ENCODE data around the gene SLC7A7. TPM values are rescaled to one million over a fixed set of nuclear protein-coding genes. Genes with fewer than 3 reads are reported as not detected.
"Not testable (repeated sequence)": the region's sequence is repeated elsewhere in the genome, so short reads cannot be mapped to it uniquely, and the experiment has no call there.

The SLC7A7 gene
- total and polyA plus RNA-seq, 4 donors, result 28.0 to 113 (median 48.2) TPM

DNA sequence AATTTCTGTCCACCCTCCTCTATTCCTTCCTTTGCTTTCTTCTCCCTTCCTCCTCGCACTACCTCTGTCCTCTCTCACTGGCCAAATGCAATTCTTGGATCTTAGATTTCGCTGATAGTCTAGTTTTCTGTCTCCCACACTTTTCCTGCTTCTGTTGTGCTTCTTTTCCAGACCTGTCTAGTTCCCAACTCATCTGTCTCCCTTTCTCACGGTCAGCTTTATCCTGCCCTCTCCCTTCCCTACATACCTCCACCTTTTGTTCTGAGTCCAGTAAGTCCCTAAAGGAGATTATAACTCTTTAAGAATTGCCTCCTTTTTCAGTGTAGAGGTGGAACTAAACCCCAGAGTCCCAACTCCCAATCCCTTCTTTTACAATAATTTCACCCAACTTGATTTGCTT lies 20.3 kb upstream of the SLC7A7 start:
- Histone ChIP-seq H3K4me3 (no peak overlapping the region), H3K27ac (ENCODE audit: low read depth in 1 of 2, low read length in 1 of 2) (peak overlapping the region in 1 of 2 donors; percentile 76), H3K27me3 (ENCODE audit: control insufficient read depth in 3 of 3, insufficient read depth in 3 of 3, low read length in 2 of 3) (no peaks in the 10 kb centered on the region), H3K9me3 (ENCODE audit: control insufficient read depth in 4 of 4, insufficient read depth in 3 of 4, low read length in 3 of 4) (peaks cover 0 to 2% (median 0%) of the 10 kb centered on the region in 4 donors), H3K9ac (ENCODE audit: insufficient read depth in 1 of 2, low read length in 2 of 2) (peak overlapping the region in 1 of 2 donors; percentile 95), H3K4me1 (ENCODE audit: control insufficient read depth in 5 of 5, insufficient read depth in 5 of 5, low read length in 5 of 5) (peaks cover 3 to 31% (median 17%) of the 10 kb centered on the region in 5 donors), H3K36me3 (ENCODE audit: control insufficient read depth in 4 of 4, insufficient read depth in 4 of 4, low read length in 4 of 4) (peaks cover 4 to 14% (median 10%) of the 10 kb centered on the region in 4 donors)
- ATAC-seq (ENCODE audit: insufficient read depth, low FRiP score), result no peak
- DNase-seq, result no peak
- TF ChIP-seq, protein P1, sequence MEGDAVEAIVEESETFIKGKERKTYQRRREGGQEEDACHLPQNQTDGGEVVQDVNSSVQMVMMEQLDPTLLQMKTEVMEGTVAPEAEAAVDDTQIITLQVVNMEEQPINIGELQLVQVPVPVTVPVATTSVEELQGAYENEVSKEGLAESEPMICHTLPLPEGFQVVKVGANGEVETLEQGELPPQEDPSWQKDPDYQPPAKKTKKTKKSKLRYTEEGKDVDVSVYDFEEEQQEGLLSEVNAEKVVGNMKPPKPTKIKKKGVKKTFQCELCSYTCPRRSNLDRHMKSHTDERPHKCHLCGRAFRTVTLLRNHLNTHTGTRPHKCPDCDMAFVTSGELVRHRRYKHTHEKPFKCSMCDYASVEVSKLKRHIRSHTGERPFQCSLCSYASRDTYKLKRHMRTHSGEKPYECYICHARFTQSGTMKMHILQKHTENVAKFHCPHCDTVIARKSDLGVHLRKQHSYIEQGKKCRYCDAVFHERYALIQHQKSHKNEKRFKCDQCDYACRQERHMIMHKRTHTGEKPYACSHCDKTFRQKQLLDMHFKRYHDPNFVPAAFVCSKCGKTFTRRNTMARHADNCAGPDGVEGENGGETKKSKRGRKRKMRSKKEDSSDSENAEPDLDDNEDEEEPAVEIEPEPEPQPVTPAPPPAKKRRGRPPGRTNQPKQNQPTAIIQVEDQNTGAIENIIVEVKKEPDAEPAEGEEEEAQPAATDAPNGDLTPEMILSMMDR (IDR thresholded peaks at IDR 0.05; ENCODE audit: control extremely low read depth, extremely low read depth), result no peak
- 86 to 92% methylated on average over 3 of the region's 3 CpGs for WGBS, 2 donors

GRCh38 chr14:22830443-22831010 lies 15.3 kb upstream of the SLC7A7 start:
- no peak overlapping the region for H3K27ac ChIP-seq (ENCODE audit: low read depth in 1 of 2, low read length in 1 of 2)
- TF ChIP-seq, protein P1 (IDR thresholded peaks at IDR 0.05; ENCODE audit: control extremely low read depth, extremely low read depth), result no peak
- ATAC-seq (ENCODE audit: insufficient read depth, low FRiP score) (no peak), DNase-seq (no peak)
- H3K9ac ChIP-seq (ENCODE audit: insufficient read depth in 1 of 2, low read length in 2 of 2), result peak overlapping the region in 1 of 2 donors; percentile 90
- H3K4me3 ChIP-seq, result no peak overlapping the region
- H3K36me3 ChIP-seq (ENCODE audit: control insufficient read depth in 4 of 4, insufficient read depth in 4 of 4, low read length in 4 of 4), result peaks cover 4 to 12% (median 7%) of the 10 kb centered on the region in 4 donors
- H3K9me3 ChIP-seq (ENCODE audit: control insufficient read depth in 4 of 4, insufficient read depth in 3 of 4, low read length in 3 of 4), result peaks cover 0 to 2% (median 0%) of the 10 kb centered on the region in 4 donors
- no peaks in the 10 kb centered on the region for H3K27me3 ChIP-seq (ENCODE audit: control insufficient read depth in 3 of 3, insufficient read depth in 3 of 3, low read length in 2 of 3)
- 23 to 25% methylated on average over 3 of the region's 3 CpGs for WGBS, 2 donors
- peaks cover 0 to 9% (median 6%) of the 10 kb centered on the region in 5 donors for H3K4me1 ChIP-seq (ENCODE audit: control insufficient read depth in 5 of 5, insufficient read depth in 5 of 5, low read length in 5 of 5)

DNA sequence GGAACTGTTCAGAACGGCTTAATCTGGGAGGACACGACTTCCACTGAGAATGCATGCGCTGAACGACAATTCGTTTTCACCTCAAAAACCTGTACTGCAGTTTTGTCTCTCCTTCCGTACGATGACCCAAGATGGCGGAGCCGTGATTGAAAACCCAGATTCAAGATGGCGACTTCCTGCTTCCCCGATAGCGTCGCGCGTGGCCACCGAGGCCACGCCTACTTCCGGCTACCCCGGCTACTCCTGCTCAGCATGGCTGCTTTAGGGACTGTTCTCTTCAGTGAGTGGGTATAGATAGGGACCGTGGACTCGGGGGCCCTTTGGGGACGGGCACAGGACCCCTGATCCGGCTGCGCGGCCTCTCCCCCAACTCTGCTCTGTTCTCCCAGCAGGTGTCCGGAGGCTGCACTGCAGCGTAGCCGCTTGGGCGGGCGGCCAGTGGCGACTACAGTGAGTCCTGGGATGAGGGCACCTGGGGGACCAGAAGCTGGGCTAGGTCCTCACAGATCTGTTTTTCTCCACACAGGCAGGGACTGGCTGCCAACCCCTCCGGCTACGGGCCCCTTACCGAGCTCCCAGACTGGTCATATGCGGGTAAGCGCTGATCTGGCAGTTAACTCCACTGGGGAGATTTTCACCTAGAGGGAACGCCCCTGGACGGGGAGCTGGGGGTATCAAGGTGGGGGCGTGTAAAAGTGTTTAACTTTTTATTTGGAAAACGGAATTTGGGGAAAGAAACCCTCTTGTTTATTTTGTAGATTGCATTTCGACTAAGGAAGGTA lies 14.6 kb upstream of the SLC7A7 start, which contains the start of gene MRPL52:
Gene MRPL52, plus strand, starts transcription at position 227 of the 782 bp plus-strand sequence. Its CDS starts 26 bp downstream, at position 253.
- TF ChIP-seq, protein P1 (IDR thresholded peaks at IDR 0.05; ENCODE audit: control extremely low read depth, extremely low read depth), result no peak

GRCh38 chr14:22829076-22829660 lies 13.9 kb upstream of the SLC7A7 start:
- not testable (repeated sequence) for DNase-seq; H3K36me3 ChIP-seq (ENCODE audit: control insufficient read depth in 4 of 4, insufficient read depth in 4 of 4, low read length in 4 of 4); H3K9me3 ChIP-seq (ENCODE audit: control insufficient read depth in 4 of 4, insufficient read depth in 3 of 4, low read length in 3 of 4); H3K4me3 ChIP-seq; H3K27me3 ChIP-seq (ENCODE audit: control insufficient read depth in 3 of 3, insufficient read depth in 3 of 3, low read length in 2 of 3); ATAC-seq (ENCODE audit: insufficient read depth, low FRiP score)
- Histone ChIP-seq H3K9ac (ENCODE audit: insufficient read depth in 1 of 2, low read length in 2 of 2) (peak overlapping the region in 1 of 2 donors; percentile 74), H3K27ac (ENCODE audit: low read depth in 1 of 2, low read length in 1 of 2) (peak overlapping the region; percentile 79), H3K4me1 (ENCODE audit: control insufficient read depth in 5 of 5, insufficient read depth in 5 of 5, low read length in 5 of 5) (peaks cover 0 to 15% (median 7%) of the 10 kb centered on the region in 5 donors)
- WGBS, 2 donors, result 81 to 87% methylated on average over 12 of the region's 12 CpGs

More for the DNA sequence above, 14.6 kb upstream of the SLC7A7 start, which contains the start of gene MRPL52:
- Histone ChIP-seq H3K27me3 (ENCODE audit: control insufficient read depth in 3 of 3, insufficient read depth in 3 of 3, low read length in 2 of 3) (no peaks in the 10 kb centered on the region), H3K36me3 (ENCODE audit: control insufficient read depth in 4 of 4, insufficient read depth in 4 of 4, low read length in 4 of 4) (peaks cover 4 to 10% (median 7%) of the 10 kb centered on the region in 4 donors), H3K4me1 (ENCODE audit: control insufficient read depth in 5 of 5, insufficient read depth in 5 of 5, low read length in 5 of 5) (peaks cover 0 to 12% (median 7%) of the 10 kb centered on the region in 5 donors), H3K4me3 (peak within 1 kb of the TSS; percentile 90), H3K9me3 (ENCODE audit: control insufficient read depth in 4 of 4, insufficient read depth in 3 of 4, low read length in 3 of 4) (peaks cover 0 to 2% (median 0%) of the 10 kb centered on the region in 4 donors), H3K27ac (ENCODE audit: low read depth in 1 of 2, low read length in 1 of 2) (peak within 1 kb of the TSS; percentile 79), H3K9ac (ENCODE audit: insufficient read depth in 1 of 2, low read length in 2 of 2) (peak within 1 kb of the TSS; percentile 74 to 90)
- peak; percentile 88 for ATAC-seq (ENCODE audit: insufficient read depth, low FRiP score)
- whole genome bisulfite sequencing, 2 donors, result 0% methylated on average over 41 of the region's 41 CpGs
- DNase-seq, result peak; percentile 92 to 96 (median 93)

All from lung (tissue), 12 donors.